AG04449 (cell line): ENCODE data around the gene CCDC138.
A peak's percentile ranks its signal among the peaks of the same experiment; 100 is the strongest.

ENCODE experiments used
- CTCF ChIA-PET: fragments of 350-600 bp; formaldehyde crosslinking; extraction: SDS; loops from one replicate; lab custom pipeline; 2021; ENCODE audit warnings: antibody characterized with exemption; lab: Yijun Ruan, JAX
- POLR2A ChIA-PET: fragments of 400-600, 350-600 bp; formaldehyde crosslinking; extraction: SDS; loops from one replicate; lab custom pipeline; 2020; ENCODE audit warnings: antibody characterized with exemption, inconsistent platforms; lab: Yijun Ruan, JAX
- DNase-seq: peaks from one replicate; pipeline ENCODE4 v3.0.0-alpha.2; 2010; ENCODE audit warnings: low read depth, low spot score
- H3K4me3 ChIP-seq: 2 replicates; pipeline ENCODE4 v1.5.1; 2011; ENCODE audit warnings: low read depth, mild to moderate bottlenecking, control low read depth, low read length
- TF ChIP-seq, protein P1 (sequence below): IDR thresholded peaks from one replicate; pipeline ENCODE4 v1.5.1; 2011; ENCODE audit warnings: mild to moderate bottlenecking, moderate library complexity, low read length, control low read depth, inconsistent platforms; ENCODE audit not compliant: insufficient read depth; ENCODE audit errors: missing control alignments

CCDC138 gene

DNA sequence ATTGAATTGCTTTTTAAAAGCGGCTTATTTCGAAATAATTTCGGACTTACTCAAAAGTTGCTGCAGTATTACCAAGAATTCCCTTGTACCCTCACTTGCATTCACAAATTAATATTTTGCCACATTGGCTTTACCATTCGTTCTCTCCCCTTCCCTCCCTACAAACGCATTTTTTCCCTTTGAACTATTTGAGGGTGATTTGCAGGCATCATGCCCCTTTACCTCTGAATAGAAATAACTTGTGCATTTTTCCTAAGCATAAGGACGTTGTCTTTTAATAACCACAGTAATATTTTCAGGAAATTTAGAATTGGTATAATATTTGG is 608 bp downstream of the CCDC138 start:
- no peak for DNase-seq
- TF ChIP-seq, protein P1, sequence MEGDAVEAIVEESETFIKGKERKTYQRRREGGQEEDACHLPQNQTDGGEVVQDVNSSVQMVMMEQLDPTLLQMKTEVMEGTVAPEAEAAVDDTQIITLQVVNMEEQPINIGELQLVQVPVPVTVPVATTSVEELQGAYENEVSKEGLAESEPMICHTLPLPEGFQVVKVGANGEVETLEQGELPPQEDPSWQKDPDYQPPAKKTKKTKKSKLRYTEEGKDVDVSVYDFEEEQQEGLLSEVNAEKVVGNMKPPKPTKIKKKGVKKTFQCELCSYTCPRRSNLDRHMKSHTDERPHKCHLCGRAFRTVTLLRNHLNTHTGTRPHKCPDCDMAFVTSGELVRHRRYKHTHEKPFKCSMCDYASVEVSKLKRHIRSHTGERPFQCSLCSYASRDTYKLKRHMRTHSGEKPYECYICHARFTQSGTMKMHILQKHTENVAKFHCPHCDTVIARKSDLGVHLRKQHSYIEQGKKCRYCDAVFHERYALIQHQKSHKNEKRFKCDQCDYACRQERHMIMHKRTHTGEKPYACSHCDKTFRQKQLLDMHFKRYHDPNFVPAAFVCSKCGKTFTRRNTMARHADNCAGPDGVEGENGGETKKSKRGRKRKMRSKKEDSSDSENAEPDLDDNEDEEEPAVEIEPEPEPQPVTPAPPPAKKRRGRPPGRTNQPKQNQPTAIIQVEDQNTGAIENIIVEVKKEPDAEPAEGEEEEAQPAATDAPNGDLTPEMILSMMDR: no peak
- peak overlapping the region; percentile 78 for H3K4me3 ChIP-seq
- ChIA-PET POLR2A (no interaction called here), CTCF (no interaction called here)

DNA sequence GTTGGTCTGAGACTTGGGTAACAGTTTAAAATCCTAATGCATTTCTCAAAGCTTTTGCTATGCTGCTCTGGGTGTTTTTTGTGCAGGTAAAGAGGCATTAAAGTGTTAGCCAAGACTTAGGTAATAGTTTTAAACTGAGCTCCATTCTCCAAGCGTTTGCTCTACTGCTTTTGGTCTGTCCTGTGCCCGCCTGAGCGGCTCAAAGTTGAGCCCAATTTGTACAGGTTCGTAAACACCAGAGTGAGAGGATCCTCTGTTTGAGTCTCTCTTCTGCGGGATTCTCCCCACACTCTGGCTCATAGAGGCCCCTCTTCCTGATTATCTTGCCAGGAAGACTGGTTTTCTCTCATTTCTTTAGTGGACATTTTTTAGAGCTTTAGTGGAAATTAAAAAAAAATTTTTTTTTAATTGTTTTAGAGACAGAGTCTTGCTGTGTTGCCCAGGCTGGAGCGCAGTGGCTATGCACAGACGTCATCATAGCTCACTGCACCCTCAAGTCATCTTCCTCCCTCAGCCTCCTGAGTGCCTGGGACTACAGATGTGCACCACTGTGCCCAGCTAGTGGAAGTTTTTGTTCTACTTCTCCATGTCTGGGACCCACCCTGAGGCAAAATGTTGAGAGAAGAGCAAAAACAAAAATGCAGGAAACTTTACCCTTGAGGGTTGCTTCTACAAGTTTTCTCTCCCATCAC is 16.6 kb downstream of the CCDC138 start:
- ChIA-PET CTCF (no interaction called here), POLR2A (no interaction called here)
- no peak for DNase-seq
- no peak overlapping the region for H3K4me3 ChIP-seq
- TF ChIP-seq, protein P1: no peak

DNA sequence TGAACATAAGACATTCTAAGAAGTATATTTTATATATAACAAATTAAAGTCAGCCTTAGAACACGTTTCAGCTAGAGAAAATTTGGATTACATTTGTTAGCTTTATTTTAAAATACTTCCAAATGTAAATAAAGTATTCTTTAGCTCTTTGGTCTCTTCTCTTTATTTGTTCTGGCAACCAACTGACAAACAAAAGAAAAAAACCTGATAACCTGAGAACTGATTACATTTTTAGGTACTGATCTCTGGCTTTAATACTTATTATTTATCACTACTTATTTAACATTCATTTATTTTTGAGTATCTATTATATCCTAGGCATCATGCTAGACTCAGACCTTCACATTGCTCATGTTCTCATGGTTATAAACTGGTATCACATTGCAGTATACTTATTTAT is 18.5 kb downstream of the CCDC138 start:
- TF ChIP-seq, protein P1: no peak
- no peak for DNase-seq
- H3K4me3 ChIP-seq: no peak overlapping the region
- ChIA-PET CTCF (no interaction called here), POLR2A (no interaction called here)

DNA sequence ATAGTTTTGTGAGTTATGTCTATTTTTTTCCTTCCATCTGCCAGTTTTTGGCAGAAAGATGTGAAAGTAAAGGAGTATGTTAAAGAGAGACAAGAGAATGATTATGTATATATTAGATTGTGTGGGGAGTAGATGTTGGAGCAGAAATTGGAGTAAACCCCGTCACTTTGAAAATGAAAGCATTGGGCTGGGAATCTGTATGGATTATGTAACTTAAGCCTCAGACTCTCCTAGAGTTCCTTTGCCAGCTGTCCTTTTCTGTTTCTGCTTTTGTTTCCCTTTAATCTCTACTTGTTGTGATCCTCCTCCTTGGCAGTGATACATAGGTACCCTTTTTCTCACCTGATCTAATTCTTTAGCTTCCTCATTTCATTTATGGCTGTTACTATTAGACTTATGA is 19.2 kb downstream of the CCDC138 start:
- ChIA-PET POLR2A (no interaction called here), CTCF (no interaction called here)
- TF ChIP-seq, protein P1: no peak
- no peak overlapping the region for H3K4me3 ChIP-seq
- no peak for DNase-seq

DNA sequence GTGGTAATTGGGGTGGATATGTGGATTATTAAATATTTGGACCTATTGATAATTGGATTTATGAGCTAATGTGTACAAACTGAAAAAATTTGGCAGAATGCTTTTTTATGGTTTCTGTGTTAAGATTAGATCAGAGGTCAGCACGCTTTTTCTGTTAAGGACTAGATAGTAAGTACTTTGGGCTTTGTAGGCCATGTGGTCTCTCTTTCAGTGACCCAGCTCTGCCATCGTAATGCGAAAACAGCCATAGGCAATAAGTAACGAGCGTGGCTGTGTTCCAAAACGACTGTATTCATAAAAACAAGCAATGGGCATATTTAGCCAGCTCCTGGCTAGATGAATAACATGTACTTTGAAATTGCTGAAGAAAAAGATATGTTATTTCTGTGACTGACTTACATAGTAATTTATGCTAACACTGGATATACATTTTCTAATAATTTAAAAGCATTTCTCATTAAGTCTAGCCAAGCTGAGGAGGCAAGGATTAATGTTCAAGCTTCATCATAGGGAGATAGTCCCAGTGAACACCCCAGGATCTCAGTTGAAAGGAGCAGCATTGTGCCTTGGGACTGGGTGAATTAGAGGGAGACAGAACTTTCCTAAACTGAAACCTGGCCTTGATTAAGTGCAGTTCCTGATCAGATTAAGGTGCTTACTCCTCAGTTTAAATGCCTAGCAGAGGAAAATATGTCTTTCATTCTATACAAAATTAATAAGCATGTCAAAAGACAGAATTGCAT is 20.0 kb downstream of the CCDC138 start:
- ChIA-PET CTCF (no interaction called here), POLR2A (no interaction called here)
- no peak for DNase-seq
- TF ChIP-seq, protein P1: no peak
- H3K4me3 ChIP-seq: no peak overlapping the region

DNA sequence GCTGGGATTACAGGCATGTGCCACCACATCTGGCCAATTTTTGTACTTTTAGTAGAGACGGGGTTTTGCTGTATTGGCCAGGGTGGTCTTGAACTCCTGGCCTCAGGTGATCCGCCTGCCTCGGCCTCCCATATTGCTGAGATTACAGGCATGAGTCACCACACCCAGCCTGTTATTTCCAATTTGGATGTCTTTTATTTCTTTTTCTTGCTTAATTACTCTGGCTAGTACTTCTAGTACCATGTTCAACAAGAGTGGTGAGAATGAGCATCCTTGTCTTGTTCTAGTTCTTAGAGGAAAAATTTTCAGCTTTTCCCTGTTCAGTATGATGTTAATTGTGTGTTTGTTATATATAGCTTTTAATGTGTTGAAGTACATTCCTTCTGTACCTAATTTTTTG is 23.4 kb downstream of the CCDC138 start:
- ChIA-PET POLR2A (no interaction called here), CTCF (no interaction called here)
- TF ChIP-seq, protein P1: no peak
- H3K4me3 ChIP-seq: no peak overlapping the region
- DNase-seq: no peak
